Suprapubic skin (tissue), 3 donors: Measurements from ENCODE around the gene EFEMP2.

ENCODE experiments used
- POLR2AphosphoS5 ChIP-seq, 3 donors: sonication (generic); formaldehyde crosslinking; IDR thresholded peaks; one replicate each; pipeline ENCODE4 v1.6.1; 2017; ENCODE audit warnings: antibody characterized with exemption in 3 of 3
- TF ChIP-seq, protein P1 (sequence below), 2 donors: fragments of 200-600 bp in 1 of 2; fragments of 450-650 bp in 1 of 2; sonication (generic) in 1 of 2; IDR thresholded peaks; one replicate each; pipeline ENCODE4 v1.5.1; 2016 to 2019; ENCODE audit warnings: antibody characterized with exemption in 2 of 2, mild to moderate bottlenecking in 1 of 2, moderate library complexity in 1 of 2

DNA sequence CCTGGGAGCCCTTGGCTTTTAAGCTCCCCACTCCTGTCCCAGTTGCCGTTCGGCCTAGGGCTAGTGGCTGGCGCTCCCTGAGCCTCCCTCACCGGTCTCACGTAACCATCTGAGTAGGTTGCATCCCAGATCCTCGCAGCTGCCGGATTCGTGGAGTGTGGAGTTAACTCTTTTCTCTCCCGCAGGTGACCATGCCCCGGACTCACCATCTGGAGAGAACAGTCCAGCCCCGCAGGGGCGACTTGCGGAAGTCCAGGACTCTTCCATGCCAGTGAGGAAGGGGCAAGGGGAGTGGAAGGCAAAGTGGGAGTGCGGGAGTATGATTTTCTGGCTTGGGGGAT is 11.5 kb downstream of the EFEMP2 start:
- TF ChIP-seq, protein P1, sequence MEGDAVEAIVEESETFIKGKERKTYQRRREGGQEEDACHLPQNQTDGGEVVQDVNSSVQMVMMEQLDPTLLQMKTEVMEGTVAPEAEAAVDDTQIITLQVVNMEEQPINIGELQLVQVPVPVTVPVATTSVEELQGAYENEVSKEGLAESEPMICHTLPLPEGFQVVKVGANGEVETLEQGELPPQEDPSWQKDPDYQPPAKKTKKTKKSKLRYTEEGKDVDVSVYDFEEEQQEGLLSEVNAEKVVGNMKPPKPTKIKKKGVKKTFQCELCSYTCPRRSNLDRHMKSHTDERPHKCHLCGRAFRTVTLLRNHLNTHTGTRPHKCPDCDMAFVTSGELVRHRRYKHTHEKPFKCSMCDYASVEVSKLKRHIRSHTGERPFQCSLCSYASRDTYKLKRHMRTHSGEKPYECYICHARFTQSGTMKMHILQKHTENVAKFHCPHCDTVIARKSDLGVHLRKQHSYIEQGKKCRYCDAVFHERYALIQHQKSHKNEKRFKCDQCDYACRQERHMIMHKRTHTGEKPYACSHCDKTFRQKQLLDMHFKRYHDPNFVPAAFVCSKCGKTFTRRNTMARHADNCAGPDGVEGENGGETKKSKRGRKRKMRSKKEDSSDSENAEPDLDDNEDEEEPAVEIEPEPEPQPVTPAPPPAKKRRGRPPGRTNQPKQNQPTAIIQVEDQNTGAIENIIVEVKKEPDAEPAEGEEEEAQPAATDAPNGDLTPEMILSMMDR (IDR thresholded peaks at IDR 0.05), result no peak
- no peak for TF ChIP-seq POLR2AphosphoS5 (IDR thresholded peaks at IDR 0.05)
